WTC11 (cell line): ENCODE data around the gene APBA3. TPM values are rescaled to one million over a fixed set of nuclear protein-coding genes. Genes with fewer than 3 reads are reported as not detected.

Experiments
- CREB1 ChIP-seq: sonication (generic); formaldehyde crosslinking; IDR thresholded peaks from 2 replicates; pipeline ENCODE4 v1.8.0; 2023; ENCODE audit warnings: mild to moderate bottlenecking, missing genetic modification reagents
- ESRRA ChIP-seq: sonication (generic); formaldehyde crosslinking; IDR thresholded peaks from 2 replicates; pipeline ENCODE4 v1.8.1; 2022; ENCODE audit warnings: mild to moderate bottlenecking, missing genetic modification reagents, borderline replicate concordance
- FOXJ3 ChIP-seq: sonication (generic); formaldehyde crosslinking; IDR thresholded peaks from 2 replicates; pipeline ENCODE4 v1.9.0; 2021; ENCODE audit warnings: missing genetic modification reagents, mild to moderate bottlenecking, borderline replicate concordance
- GABPB1 ChIP-seq: sonication (generic); formaldehyde crosslinking; IDR thresholded peaks from 2 replicates; pipeline ENCODE4 v1.8.1; 2023; ENCODE audit warnings: mild to moderate bottlenecking, missing genetic modification reagents
- JAZF1 ChIP-seq: fragments of 250-450 bp; sonication (Bioruptor Pico); IDR thresholded peaks from 2 replicates; pipeline ENCODE4 v1.9.0; 2021; ENCODE audit warnings: moderate library complexity, mild to moderate bottlenecking, inconsistent platforms
- KAT7 ChIP-seq: sonication (generic); formaldehyde crosslinking; IDR thresholded peaks from 2 replicates; pipeline ENCODE4 v1.8.1; 2023; ENCODE audit warnings: missing genetic modification reagents, mild to moderate bottlenecking, borderline replicate concordance
- MXD4 ChIP-seq: fragments of 250-450 bp; sonication (Bioruptor Pico); IDR thresholded peaks from 2 replicates; pipeline ENCODE4 v1.8.0; 2021; ENCODE audit warnings: mild to moderate bottlenecking, moderate library complexity, borderline replicate concordance
- MYBL2 ChIP-seq: sonication (generic); formaldehyde crosslinking; IDR thresholded peaks from 2 replicates; pipeline ENCODE4 v1.8.1; 2023; ENCODE audit warnings: mild to moderate bottlenecking, moderate library complexity, missing genetic modification reagents
- NFATC4 ChIP-seq: fragments of 250-450 bp; sonication (Bioruptor Pico); IDR thresholded peaks from 2 replicates; pipeline ENCODE4 v1.9.0; 2021; ENCODE audit warnings: mild to moderate bottlenecking
- RORB ChIP-seq: fragments of 250-450 bp; sonication (Bioruptor Pico); IDR thresholded peaks from 2 replicates; pipeline ENCODE4 v1.9.0; 2021; ENCODE audit warnings: mild to moderate bottlenecking
- SMAD3 ChIP-seq: sonication (generic); formaldehyde crosslinking; IDR thresholded peaks from 2 replicates; pipeline ENCODE4 v1.8.0; 2022; ENCODE audit warnings: missing genetic modification reagents, mild to moderate bottlenecking, borderline replicate concordance
- TEAD1 ChIP-seq: sonication (generic); formaldehyde crosslinking; IDR thresholded peaks from 2 replicates; pipeline ENCODE4 v1.8.0; 2022; ENCODE audit warnings: mild to moderate bottlenecking, missing genetic modification reagents
- ZBTB21 ChIP-seq: sonication (generic); formaldehyde crosslinking; IDR thresholded peaks from 2 replicates; pipeline ENCODE4 v1.8.1; 2023; ENCODE audit warnings: mild to moderate bottlenecking, missing genetic modification reagents, borderline replicate concordance
- ZNF121 ChIP-seq: sonication (generic); formaldehyde crosslinking; IDR thresholded peaks from 2 replicates; pipeline ENCODE4 v1.8.0; 2023; ENCODE audit warnings: missing genetic modification reagents
- ZNF138 ChIP-seq: sonication (generic); formaldehyde crosslinking; conservative IDR thresholded peaks from 2 replicates; pipeline ENCODE4 v1.8.1; 2022; ENCODE audit warnings: mild to moderate bottlenecking, moderate library complexity, missing genetic modification reagents
- ZNF416 ChIP-seq: fragments of 250-450 bp; sonication (Bioruptor Pico); IDR thresholded peaks from 2 replicates; pipeline ENCODE4 v1.9.0; 2021; ENCODE audit warnings: mild to moderate bottlenecking, inconsistent platforms
- ZNF423 ChIP-seq: fragments of 250-450 bp; sonication (Bioruptor Pico); IDR thresholded peaks from 2 replicates; pipeline ENCODE4 v2.1.2; 2022; ENCODE audit warnings: mild to moderate bottlenecking, moderate library complexity
- total RNA-seq: library from RNA; stranded (reverse); gene quantifications from 3 replicates; pipeline ENCODE4 v1.2.3, GENCODE V29; 2021
- TF ChIP-seq, protein P1 (sequence below): fragments of 250-450 bp; sonication (Bioruptor Pico); IDR thresholded peaks from 2 replicates; pipeline ENCODE4 v1.9.0; 2021; ENCODE audit warnings: mild to moderate bottlenecking
- TF ChIP-seq, protein P2 (sequence below): sonication (generic); formaldehyde crosslinking; IDR thresholded peaks from 2 replicates; pipeline ENCODE4 v1.8.0; 2023; ENCODE audit warnings: mild to moderate bottlenecking, missing genetic modification reagents
- TF ChIP-seq, protein P3 (sequence below): sonication (generic); formaldehyde crosslinking; IDR thresholded peaks from 2 replicates; pipeline ENCODE4 v1.8.0; 2023; ENCODE audit warnings: missing genetic modification reagents, mild to moderate bottlenecking, borderline replicate concordance
- TF ChIP-seq, protein P4 (sequence below): sonication (generic); formaldehyde crosslinking; conservative IDR thresholded peaks from 2 replicates; pipeline ENCODE4 v1.8.1; 2023; ENCODE audit warnings: mild to moderate bottlenecking, low read depth, missing genetic modification reagents, moderate library complexity
- TF ChIP-seq, protein P5 (sequence below): fragments of 250-450 bp; sonication (Bioruptor Pico); IDR thresholded peaks from 2 replicates; pipeline ENCODE4 v2.1.2; 2022; ENCODE audit warnings: mild to moderate bottlenecking, moderate library complexity
- TF ChIP-seq, protein P6 (sequence below): sonication (generic); formaldehyde crosslinking; IDR thresholded peaks from 2 replicates; pipeline ENCODE4 v1.8.1; 2023; ENCODE audit warnings: mild to moderate bottlenecking, moderate library complexity, missing genetic modification reagents

APBA3 gene
- total RNA-seq, 1 experiment from 2014 or later = 27.5 TPM

DNA sequence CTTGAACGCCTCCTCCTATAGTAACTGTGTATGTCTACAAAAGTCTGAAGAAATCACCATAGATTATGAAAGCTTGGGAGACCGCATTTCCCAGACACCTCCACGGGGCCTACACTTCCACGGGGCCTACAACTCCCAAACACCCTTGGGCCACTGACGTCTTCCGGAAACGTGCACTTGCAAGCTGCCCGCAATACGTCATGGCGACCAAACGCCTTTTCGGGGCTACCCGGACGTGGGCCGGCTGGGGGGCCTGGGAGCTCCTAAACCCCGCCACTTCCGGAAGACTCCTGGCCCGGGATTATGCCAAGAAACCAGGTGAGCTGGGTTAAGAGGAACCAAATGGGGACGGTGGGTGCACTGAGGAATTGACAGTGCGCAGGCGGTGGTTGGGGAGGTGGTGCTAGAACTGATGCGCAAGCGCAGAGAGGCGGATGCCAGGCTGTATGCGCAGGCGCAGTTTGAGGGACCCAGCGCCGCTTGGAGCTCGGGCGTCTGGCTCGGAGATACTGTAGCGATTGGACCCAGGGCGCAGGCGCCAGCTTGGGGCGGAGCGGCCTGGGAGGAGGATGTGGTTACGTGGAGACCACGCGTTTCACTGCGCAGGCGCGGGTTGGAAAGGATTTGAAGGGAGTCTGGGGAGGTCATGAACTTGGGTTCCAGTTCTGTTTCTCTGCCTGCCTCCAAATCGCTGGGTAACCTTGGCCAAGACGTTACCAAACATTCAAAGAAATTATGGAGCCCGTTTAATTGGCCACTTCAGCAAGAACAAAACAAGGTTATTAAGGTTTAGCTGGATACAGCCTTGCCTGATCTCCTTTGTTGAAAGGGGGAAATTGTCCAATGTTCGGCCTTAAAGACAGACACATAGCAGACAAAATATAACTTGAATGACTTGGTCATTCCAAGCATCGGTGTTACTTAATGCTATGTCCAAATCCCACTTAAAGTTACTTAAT lies 1.3 kb upstream of the APBA3 start, which contains the start of gene MRPL54 (continued):
- TF ChIP-seq, protein P1, sequence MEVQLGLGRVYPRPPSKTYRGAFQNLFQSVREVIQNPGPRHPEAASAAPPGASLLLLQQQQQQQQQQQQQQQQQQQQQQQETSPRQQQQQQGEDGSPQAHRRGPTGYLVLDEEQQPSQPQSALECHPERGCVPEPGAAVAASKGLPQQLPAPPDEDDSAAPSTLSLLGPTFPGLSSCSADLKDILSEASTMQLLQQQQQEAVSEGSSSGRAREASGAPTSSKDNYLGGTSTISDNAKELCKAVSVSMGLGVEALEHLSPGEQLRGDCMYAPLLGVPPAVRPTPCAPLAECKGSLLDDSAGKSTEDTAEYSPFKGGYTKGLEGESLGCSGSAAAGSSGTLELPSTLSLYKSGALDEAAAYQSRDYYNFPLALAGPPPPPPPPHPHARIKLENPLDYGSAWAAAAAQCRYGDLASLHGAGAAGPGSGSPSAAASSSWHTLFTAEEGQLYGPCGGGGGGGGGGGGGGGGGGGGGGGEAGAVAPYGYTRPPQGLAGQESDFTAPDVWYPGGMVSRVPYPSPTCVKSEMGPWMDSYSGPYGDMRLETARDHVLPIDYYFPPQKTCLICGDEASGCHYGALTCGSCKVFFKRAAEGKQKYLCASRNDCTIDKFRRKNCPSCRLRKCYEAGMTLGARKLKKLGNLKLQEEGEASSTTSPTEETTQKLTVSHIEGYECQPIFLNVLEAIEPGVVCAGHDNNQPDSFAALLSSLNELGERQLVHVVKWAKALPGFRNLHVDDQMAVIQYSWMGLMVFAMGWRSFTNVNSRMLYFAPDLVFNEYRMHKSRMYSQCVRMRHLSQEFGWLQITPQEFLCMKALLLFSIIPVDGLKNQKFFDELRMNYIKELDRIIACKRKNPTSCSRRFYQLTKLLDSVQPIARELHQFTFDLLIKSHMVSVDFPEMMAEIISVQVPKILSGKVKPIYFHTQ (CRISPR knock-in tag) = no peak
- TF ChIP-seq RORB (no peak), ZNF423 (CRISPR knock-in tag) (no peak), FOXJ3 (no peak), SMAD3 (CRISPR knock-in tag) (no peak), MYBL2 (CRISPR knock-in tag) (no peak), GABPB1 (CRISPR knock-in tag) (peak; percentile 84), ZNF138 (CRISPR knock-in tag) (no peak), JAZF1 (CRISPR knock-in tag) (no peak), ESRRA (CRISPR knock-in tag) (no peak), ZNF121 (CRISPR knock-in tag) (no peak), KAT7 (CRISPR knock-in tag) (no peak), ZNF416 (CRISPR knock-in tag) (no peak), ZBTB21 (CRISPR knock-in tag) (no peak), CREB1 (CRISPR knock-in tag) (no peak), NFATC4 (CRISPR knock-in tag) (no peak), MXD4 (CRISPR knock-in tag) (no peak), TEAD1 (CRISPR knock-in tag) (no peak)
- TF ChIP-seq, protein P2, sequence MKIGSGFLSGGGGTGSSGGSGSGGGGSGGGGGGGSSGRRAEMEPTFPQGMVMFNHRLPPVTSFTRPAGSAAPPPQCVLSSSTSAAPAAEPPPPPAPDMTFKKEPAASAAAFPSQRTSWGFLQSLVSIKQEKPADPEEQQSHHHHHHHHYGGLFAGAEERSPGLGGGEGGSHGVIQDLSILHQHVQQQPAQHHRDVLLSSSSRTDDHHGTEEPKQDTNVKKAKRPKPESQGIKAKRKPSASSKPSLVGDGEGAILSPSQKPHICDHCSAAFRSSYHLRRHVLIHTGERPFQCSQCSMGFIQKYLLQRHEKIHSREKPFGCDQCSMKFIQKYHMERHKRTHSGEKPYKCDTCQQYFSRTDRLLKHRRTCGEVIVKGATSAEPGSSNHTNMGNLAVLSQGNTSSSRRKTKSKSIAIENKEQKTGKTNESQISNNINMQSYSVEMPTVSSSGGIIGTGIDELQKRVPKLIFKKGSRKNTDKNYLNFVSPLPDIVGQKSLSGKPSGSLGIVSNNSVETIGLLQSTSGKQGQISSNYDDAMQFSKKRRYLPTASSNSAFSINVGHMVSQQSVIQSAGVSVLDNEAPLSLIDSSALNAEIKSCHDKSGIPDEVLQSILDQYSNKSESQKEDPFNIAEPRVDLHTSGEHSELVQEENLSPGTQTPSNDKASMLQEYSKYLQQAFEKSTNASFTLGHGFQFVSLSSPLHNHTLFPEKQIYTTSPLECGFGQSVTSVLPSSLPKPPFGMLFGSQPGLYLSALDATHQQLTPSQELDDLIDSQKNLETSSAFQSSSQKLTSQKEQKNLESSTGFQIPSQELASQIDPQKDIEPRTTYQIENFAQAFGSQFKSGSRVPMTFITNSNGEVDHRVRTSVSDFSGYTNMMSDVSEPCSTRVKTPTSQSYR (CRISPR knock-in tag) = no peak
- TF ChIP-seq, protein P3, sequence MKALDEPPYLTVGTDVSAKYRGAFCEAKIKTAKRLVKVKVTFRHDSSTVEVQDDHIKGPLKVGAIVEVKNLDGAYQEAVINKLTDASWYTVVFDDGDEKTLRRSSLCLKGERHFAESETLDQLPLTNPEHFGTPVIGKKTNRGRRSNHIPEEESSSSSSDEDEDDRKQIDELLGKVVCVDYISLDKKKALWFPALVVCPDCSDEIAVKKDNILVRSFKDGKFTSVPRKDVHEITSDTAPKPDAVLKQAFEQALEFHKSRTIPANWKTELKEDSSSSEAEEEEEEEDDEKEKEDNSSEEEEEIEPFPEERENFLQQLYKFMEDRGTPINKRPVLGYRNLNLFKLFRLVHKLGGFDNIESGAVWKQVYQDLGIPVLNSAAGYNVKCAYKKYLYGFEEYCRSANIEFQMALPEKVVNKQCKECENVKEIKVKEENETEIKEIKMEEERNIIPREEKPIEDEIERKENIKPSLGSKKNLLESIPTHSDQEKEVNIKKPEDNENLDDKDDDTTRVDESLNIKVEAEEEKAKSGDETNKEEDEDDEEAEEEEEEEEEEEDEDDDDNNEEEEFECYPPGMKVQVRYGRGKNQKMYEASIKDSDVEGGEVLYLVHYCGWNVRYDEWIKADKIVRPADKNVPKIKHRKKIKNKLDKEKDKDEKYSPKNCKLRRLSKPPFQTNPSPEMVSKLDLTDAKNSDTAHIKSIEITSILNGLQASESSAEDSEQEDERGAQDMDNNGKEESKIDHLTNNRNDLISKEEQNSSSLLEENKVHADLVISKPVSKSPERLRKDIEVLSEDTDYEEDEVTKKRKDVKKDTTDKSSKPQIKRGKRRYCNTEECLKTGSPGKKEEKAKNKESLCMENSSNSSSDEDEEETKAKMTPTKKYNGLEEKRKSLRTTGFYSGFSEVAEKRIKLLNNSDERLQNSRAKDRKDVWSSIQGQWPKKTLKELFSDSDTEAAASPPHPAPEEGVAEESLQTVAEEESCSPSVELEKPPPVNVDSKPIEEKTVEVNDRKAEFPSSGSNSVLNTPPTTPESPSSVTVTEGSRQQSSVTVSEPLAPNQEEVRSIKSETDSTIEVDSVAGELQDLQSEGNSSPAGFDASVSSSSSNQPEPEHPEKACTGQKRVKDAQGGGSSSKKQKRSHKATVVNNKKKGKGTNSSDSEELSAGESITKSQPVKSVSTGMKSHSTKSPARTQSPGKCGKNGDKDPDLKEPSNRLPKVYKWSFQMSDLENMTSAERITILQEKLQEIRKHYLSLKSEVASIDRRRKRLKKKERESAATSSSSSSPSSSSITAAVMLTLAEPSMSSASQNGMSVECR (CRISPR knock-in tag) = no peak; the same call in 1 of the 2 replicates
- TF ChIP-seq, protein P4, sequence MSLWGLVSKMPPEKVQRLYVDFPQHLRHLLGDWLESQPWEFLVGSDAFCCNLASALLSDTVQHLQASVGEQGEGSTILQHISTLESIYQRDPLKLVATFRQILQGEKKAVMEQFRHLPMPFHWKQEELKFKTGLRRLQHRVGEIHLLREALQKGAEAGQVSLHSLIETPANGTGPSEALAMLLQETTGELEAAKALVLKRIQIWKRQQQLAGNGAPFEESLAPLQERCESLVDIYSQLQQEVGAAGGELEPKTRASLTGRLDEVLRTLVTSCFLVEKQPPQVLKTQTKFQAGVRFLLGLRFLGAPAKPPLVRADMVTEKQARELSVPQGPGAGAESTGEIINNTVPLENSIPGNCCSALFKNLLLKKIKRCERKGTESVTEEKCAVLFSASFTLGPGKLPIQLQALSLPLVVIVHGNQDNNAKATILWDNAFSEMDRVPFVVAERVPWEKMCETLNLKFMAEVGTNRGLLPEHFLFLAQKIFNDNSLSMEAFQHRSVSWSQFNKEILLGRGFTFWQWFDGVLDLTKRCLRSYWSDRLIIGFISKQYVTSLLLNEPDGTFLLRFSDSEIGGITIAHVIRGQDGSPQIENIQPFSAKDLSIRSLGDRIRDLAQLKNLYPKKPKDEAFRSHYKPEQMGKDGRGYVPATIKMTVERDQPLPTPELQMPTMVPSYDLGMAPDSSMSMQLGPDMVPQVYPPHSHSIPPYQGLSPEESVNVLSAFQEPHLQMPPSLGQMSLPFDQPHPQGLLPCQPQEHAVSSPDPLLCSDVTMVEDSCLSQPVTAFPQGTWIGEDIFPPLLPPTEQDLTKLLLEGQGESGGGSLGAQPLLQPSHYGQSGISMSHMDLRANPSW (CRISPR knock-in tag) = no peak
- TF ChIP-seq, protein P5, sequence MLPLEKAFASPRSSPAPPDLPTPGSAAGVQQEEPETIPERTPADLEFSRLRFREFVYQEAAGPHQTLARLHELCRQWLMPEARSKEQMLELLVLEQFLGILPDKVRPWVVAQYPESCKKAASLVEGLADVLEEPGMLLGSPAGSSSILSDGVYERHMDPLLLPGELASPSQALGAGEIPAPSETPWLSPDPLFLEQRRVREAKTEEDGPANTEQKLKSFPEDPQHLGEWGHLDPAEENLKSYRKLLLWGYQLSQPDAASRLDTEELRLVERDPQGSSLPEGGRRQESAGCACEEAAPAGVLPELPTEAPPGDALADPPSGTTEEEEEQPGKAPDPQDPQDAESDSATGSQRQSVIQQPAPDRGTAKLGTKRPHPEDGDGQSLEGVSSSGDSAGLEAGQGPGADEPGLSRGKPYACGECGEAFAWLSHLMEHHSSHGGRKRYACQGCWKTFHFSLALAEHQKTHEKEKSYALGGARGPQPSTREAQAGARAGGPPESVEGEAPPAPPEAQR (CRISPR knock-in tag) = no peak
- TF ChIP-seq, protein P6, sequence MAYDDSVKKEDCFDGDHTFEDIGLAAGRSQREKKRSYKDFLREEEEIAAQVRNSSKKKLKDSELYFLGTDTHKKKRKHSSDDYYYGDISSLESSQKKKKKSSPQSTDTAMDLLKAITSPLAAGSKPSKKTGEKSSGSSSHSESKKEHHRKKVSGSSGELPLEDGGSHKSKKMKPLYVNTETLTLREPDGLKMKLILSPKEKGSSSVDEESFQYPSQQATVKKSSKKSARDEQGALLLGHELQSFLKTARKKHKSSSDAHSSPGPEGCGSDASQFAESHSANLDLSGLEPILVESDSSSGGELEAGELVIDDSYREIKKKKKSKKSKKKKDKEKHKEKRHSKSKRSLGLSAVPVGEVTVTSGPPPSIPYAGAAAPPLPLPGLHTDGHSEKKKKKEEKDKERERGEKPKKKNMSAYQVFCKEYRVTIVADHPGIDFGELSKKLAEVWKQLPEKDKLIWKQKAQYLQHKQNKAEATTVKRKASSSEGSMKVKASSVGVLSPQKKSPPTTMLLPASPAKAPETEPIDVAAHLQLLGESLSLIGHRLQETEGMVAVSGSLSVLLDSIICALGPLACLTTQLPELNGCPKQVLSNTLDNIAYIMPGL (CRISPR knock-in tag) = no peak
